GM12874 (cell line): Measurements from ENCODE around the gene ABCC1.

Source experiments
- TF ChIP-seq, protein P1 (sequence below): IDR thresholded peaks from 2 replicates; pipeline ENCODE4 v1.5.1; 2011; ENCODE audit warnings: low read depth, mild to moderate bottlenecking, control low read depth, low read length, moderate library complexity; ENCODE audit not compliant: insufficient read depth

Gene ABCC1

DNA sequence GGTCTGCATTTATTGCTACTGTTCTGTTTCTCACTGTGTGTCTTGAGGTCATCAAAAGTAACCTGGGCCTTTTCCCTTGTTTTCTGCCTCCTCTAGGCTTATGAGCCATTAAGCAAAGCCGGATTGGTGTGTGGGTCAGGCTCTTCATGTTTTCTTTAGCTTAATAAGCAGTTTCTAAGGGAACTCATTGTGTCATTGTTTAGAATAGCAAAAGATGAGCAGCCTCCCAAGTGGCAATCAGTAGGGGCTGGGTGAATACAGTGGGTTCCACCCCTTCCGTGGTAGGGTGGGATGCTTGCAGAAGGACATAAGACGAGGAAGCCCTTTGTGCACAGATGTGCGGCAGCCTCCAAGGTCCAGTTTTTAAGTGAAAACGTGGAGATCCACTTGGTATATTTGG, 34.5 kb downstream of the ABCC1 start:
- TF ChIP-seq, protein P1, sequence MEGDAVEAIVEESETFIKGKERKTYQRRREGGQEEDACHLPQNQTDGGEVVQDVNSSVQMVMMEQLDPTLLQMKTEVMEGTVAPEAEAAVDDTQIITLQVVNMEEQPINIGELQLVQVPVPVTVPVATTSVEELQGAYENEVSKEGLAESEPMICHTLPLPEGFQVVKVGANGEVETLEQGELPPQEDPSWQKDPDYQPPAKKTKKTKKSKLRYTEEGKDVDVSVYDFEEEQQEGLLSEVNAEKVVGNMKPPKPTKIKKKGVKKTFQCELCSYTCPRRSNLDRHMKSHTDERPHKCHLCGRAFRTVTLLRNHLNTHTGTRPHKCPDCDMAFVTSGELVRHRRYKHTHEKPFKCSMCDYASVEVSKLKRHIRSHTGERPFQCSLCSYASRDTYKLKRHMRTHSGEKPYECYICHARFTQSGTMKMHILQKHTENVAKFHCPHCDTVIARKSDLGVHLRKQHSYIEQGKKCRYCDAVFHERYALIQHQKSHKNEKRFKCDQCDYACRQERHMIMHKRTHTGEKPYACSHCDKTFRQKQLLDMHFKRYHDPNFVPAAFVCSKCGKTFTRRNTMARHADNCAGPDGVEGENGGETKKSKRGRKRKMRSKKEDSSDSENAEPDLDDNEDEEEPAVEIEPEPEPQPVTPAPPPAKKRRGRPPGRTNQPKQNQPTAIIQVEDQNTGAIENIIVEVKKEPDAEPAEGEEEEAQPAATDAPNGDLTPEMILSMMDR, result no peak

DNA sequence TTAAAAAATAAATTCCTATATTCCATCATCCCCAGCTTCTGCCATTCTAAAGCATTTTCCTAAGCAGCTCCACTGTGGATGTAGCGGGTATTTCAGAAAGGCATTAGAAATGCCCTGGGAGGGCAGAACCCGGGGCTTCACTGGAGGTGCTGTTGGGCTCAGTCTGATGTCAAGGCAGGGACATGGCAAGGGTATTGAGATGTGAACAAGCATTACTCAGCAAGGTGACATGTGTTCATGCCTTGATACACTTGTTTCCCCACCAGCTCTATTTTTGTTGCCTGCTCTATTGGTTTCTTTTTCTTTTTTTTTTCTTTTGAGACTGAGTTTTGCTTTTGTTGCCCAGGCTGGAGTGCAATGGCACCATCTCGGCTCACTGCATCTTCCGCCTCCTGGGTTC, 35.7 kb downstream of the ABCC1 start:
- TF ChIP-seq, protein P1, result no peak

GRCh38 chr16:15986261-15986660, 36.8 kb downstream of the ABCC1 start:
- TF ChIP-seq, protein P1, result no peak

DNA sequence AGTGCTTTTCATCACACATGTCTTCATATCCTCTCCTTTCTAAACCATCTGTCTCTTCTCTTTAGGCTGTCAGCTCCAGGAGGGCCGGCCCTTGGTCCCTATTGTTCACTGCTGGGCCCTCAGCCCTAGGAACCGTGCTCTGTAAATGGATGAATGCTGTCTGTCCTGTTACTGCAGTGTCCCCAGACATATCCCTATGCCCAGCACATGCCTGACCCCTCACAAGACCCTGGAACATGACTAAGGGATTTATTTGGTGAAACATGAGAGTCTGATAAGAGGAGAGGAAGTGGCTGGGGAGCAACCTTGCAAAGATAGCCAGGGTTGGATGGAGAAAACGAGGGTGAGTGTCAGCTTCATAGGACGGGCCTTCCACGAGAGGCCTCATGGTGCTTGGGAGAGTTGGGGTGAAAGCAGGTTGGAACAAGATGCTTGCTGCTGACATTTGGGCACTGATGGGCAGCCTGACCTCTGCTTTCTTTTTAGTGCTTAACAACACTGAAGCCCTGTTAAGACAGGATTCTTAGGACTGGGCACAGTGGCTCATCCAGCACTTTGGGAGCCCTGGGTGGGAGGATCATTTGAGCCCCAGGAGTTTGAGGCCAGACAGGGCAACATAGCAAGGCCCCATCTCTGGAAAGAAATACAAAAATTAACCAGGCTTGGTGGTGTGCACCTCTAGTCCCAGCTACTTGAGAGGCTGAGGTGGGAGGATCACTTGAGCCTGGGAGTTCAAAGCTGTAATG, 39.0 kb downstream of the ABCC1 start:
- TF ChIP-seq, protein P1, result no peak

GRCh38 chr16:15990902-15991301, 41.5 kb downstream of the ABCC1 start:
- TF ChIP-seq, protein P1, result no peak

GRCh38 chr16:15993128-15993527, 43.7 kb downstream of the ABCC1 start:
- TF ChIP-seq, protein P1, result no peak

DNA sequence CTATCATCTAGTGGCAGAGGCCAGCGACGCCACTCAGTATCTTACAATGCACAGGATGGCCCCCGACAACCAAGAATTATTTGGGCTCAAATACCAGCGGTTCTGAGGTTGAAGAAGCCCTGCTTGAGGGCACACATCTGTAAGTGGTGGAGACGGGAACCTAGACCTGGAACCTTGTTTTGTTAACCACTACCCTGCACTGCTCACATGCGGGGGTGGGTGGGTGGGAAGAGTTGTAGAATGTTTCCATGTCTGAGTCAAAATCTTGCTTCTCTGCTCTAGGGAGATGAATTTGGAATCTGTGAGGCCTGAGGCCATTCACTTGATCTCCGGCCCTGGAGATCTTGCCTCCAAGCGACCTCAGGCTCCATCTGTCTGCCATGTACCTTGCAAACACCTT, 44.1 kb downstream of the ABCC1 start:
- TF ChIP-seq, protein P1, result no peak
